Measurements from ENCODE around the gene C1orf174. TPM values are rescaled to one million over a fixed set of nuclear protein-coding genes. Genes with fewer than 3 reads are reported as not detected.
A peak's percentile ranks its signal among the peaks of the same experiment; 100 is the strongest.

The C1orf174 gene
- total RNA-seq, 1 donor from 2014 or later: 25.7 TPM

DNA sequence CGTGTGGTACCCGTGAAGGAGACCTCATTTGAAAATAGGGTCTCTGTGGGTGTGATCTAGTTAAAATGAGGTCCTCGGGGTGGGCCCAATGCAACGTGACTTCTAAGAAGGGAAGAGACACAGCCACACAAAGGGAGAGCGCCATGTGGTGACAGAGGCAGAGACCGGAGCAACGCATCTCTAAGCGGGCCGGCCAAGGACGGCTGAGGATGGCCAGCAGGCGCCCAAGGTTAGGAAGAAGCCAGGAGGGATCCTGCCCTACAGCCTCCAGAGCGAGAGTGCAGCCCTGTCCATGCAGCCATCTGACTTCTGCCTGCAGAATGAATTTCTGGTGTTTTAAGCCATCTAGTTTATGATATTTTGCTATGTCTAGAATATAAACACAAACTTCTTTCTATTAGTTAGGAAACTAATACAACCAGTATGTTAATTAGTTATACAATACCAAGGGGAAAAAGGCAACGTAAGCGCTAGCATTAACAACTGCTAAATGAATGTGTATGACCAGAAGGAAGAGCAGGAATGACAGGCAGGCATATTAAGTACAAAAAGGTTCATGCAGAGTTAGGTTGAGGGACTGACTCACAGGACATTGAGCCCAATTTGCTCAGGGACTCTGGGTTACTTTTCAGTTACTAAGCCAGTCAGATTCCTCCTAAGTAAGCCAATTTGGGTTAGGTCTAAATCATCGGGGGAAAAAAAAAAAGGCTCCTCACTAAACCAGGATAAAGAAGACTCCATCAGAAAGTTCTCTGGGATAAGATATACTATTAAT, 47.2 kb downstream of the C1orf174 start:
- TF ChIP-seq, protein P1, sequence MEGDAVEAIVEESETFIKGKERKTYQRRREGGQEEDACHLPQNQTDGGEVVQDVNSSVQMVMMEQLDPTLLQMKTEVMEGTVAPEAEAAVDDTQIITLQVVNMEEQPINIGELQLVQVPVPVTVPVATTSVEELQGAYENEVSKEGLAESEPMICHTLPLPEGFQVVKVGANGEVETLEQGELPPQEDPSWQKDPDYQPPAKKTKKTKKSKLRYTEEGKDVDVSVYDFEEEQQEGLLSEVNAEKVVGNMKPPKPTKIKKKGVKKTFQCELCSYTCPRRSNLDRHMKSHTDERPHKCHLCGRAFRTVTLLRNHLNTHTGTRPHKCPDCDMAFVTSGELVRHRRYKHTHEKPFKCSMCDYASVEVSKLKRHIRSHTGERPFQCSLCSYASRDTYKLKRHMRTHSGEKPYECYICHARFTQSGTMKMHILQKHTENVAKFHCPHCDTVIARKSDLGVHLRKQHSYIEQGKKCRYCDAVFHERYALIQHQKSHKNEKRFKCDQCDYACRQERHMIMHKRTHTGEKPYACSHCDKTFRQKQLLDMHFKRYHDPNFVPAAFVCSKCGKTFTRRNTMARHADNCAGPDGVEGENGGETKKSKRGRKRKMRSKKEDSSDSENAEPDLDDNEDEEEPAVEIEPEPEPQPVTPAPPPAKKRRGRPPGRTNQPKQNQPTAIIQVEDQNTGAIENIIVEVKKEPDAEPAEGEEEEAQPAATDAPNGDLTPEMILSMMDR (IDR thresholded peaks at IDR 0.05): no peak
- peaks cover 12% of the 10 kb centered on the region for H3K36me3 Mint-ChIP-seq (ENCODE audit: low read depth)
- H3K27ac Mint-ChIP-seq (ENCODE audit: unreplicated experiment): no peak overlapping the region
- no peaks in the 10 kb centered on the region for H3K9me3 Mint-ChIP-seq (ENCODE audit: low read depth)
- no peaks in the 10 kb centered on the region for H3K27me3 Mint-ChIP-seq (ENCODE audit: low read depth)
- peaks cover 16% of the 10 kb centered on the region for H3K4me1 Mint-ChIP-seq (ENCODE audit: low read depth)
- DNase-seq (ENCODE audit: low spot score): no peak
- H3K4me3 Mint-ChIP-seq (ENCODE audit: unreplicated experiment): no peak overlapping the region

DNA sequence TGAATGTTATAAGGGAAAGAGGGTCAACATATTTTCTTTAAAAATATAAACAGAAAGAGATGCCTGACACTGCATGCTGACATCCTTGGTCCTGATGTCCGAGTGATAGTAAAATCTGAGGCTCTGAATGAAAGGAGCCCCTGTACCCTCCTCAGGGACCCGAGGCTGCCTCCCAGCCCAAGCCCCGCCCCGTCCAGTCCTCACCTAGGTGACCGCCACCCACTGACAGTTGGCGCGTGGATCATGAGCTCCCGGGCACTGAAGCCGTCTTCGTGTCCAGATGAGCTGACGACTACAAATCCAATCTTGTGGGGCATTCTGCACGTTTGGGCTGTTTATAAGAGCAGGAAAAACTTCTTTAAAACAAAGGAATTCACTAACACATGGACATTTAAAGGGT, 48.0 kb downstream of the C1orf174 start:
- DNase-seq (ENCODE audit: low spot score): no peak
- TF ChIP-seq, protein P1 (IDR thresholded peaks at IDR 0.05): no peak
- H3K27me3 Mint-ChIP-seq (ENCODE audit: low read depth): no peaks in the 10 kb centered on the region
- peaks cover 13% of the 10 kb centered on the region for H3K4me1 Mint-ChIP-seq (ENCODE audit: low read depth)
- H3K27ac Mint-ChIP-seq (ENCODE audit: unreplicated experiment): no peak overlapping the region
- H3K9me3 Mint-ChIP-seq (ENCODE audit: low read depth): no peaks in the 10 kb centered on the region
- H3K36me3 Mint-ChIP-seq (ENCODE audit: low read depth): peaks cover 18% of the 10 kb centered on the region
- H3K4me3 Mint-ChIP-seq (ENCODE audit: unreplicated experiment): no peak overlapping the region

DNA sequence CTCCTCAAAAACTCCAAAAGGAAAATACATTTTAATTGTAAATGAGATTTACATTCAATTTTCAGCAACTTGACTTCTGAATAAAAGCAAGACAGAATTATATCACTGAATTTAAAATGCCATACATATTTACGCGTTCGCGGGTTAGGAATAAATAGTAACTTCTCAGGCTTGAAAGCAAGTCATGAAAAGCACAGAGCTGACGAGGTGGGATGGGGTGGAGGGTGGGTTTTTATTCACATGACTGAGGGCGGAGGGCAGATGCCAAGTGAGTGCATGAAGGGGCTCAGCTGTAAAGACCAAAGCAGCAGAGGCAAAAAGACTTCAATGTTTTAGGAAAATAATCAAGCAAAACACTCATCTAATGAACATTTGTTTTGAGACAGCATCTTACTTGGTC, 48.8 kb downstream of the C1orf174 start:
- Mint-ChIP-seq H3K9me3 (ENCODE audit: low read depth) (no peaks in the 10 kb centered on the region), H3K27me3 (ENCODE audit: low read depth) (no peaks in the 10 kb centered on the region)

DNA sequence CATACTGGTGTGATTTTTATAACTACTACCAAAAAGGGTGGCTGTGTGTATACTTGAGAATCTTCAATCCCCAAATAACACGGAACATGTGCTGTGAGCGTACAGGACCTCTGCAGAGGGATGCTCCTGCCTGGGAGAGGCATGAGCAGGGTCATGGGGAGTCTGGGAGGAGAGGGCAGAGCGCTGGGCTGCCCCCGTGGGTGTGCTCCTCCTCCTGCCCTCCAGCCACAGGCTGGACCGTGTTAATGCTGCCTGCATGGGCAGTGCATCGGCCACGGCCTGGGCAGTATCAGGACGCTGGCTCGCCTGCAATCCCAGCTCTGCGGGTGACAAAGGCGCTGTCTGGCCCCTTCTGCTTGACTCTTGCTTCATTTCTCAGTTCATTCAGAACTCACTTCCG, 49.2 kb downstream of the C1orf174 start:
- Mint-ChIP-seq H3K36me3 (ENCODE audit: low read depth) (peaks cover 23% of the 10 kb centered on the region), H3K27me3 (ENCODE audit: low read depth) (no peaks in the 10 kb centered on the region), H3K9me3 (ENCODE audit: low read depth) (no peaks in the 10 kb centered on the region), H3K4me3 (ENCODE audit: unreplicated experiment) (no peak overlapping the region), H3K27ac (ENCODE audit: unreplicated experiment) (no peak overlapping the region), H3K4me1 (ENCODE audit: low read depth) (peaks cover 7% of the 10 kb centered on the region)
- TF ChIP-seq, protein P1 (IDR thresholded peaks at IDR 0.05): no peak
- peak; percentile 63 for DNase-seq (ENCODE audit: low spot score)

More for the DNA sequence above, 48.8 kb downstream of the C1orf174 start:
- Mint-ChIP-seq H3K36me3 (ENCODE audit: low read depth) (peaks cover 23% of the 10 kb centered on the region), H3K4me3 (ENCODE audit: unreplicated experiment) (no peak overlapping the region), H3K27ac (ENCODE audit: unreplicated experiment) (no peak overlapping the region), H3K4me1 (ENCODE audit: low read depth) (peaks cover 11% of the 10 kb centered on the region)
- TF ChIP-seq, protein P1 (IDR thresholded peaks at IDR 0.05): no peak
- DNase-seq (ENCODE audit: low spot score): peak; percentile 17

GRCh38 chr1:3847081-3847480, 53.0 kb downstream of the C1orf174 start:
- Mint-ChIP-seq H3K9me3 (ENCODE audit: low read depth) (no peaks in the 10 kb centered on the region), H3K27me3 (ENCODE audit: low read depth) (no peaks in the 10 kb centered on the region), H3K4me1 (ENCODE audit: low read depth) (no peaks in the 10 kb centered on the region), H3K36me3 (ENCODE audit: low read depth) (peaks cover 28% of the 10 kb centered on the region), H3K4me3 (ENCODE audit: unreplicated experiment) (no peak overlapping the region), H3K27ac (ENCODE audit: unreplicated experiment) (no peak overlapping the region)
- TF ChIP-seq, protein P1 (IDR thresholded peaks at IDR 0.05): no peak
- DNase-seq (ENCODE audit: low spot score): peak; percentile 33

All from chondrocyte (in vitro differentiated cells).